Measurements from ENCODE around the gene ZMYM4. TPM values are rescaled to one million over a fixed set of nuclear protein-coding genes. Genes with fewer than 3 reads are reported as not detected.

Gene ZMYM4
- total RNA-seq, 1 donor from 2014 or later = 27.7 TPM

DNA sequence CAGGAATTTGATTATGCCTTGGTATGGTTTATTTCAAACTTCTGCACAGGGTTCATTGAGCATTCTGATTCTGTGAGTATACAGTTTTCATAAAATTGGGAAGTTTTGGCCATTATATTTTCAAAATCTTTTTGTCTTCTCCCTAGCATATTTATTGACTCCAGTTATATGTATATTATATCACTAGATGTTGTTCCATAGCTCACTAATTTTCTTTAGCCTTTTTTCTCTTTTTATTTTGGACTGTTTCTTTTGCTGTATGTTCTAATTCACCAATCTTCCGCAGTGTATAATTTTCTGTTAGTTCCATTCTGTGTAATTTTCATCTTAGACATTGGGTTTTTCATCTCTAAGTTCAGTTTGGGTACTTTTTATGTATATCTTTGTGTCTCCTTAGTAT is 31.9 kb downstream of the ZMYM4 start:
- Histone ChIP-seq H3K36me3 (no peaks in the 10 kb centered on the region), H3K27me3 (no peaks in the 10 kb centered on the region), H3K4me1 (peaks cover 9% of the 10 kb centered on the region), H3K4me3 (no peak overlapping the region), H3K27ac (no peak overlapping the region), H3K9me3 (no peaks in the 10 kb centered on the region)
- TF ChIP-seq POLR2A (IDR thresholded peaks at IDR 0.05) (no peak), POLR2AphosphoS5 (IDR thresholded peaks at IDR 0.05; ENCODE audit: insufficient read depth in 1 of 2, low read depth in 1 of 2) (no peak)
- TF ChIP-seq, protein P1, sequence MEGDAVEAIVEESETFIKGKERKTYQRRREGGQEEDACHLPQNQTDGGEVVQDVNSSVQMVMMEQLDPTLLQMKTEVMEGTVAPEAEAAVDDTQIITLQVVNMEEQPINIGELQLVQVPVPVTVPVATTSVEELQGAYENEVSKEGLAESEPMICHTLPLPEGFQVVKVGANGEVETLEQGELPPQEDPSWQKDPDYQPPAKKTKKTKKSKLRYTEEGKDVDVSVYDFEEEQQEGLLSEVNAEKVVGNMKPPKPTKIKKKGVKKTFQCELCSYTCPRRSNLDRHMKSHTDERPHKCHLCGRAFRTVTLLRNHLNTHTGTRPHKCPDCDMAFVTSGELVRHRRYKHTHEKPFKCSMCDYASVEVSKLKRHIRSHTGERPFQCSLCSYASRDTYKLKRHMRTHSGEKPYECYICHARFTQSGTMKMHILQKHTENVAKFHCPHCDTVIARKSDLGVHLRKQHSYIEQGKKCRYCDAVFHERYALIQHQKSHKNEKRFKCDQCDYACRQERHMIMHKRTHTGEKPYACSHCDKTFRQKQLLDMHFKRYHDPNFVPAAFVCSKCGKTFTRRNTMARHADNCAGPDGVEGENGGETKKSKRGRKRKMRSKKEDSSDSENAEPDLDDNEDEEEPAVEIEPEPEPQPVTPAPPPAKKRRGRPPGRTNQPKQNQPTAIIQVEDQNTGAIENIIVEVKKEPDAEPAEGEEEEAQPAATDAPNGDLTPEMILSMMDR (IDR thresholded peaks at IDR 0.05) = no peak
- no peak for DNase-seq (ENCODE audit: extremely low spot score in 2 of 2)
- intact Hi-C loops (cut with DNase I) = no loop called here

DNA sequence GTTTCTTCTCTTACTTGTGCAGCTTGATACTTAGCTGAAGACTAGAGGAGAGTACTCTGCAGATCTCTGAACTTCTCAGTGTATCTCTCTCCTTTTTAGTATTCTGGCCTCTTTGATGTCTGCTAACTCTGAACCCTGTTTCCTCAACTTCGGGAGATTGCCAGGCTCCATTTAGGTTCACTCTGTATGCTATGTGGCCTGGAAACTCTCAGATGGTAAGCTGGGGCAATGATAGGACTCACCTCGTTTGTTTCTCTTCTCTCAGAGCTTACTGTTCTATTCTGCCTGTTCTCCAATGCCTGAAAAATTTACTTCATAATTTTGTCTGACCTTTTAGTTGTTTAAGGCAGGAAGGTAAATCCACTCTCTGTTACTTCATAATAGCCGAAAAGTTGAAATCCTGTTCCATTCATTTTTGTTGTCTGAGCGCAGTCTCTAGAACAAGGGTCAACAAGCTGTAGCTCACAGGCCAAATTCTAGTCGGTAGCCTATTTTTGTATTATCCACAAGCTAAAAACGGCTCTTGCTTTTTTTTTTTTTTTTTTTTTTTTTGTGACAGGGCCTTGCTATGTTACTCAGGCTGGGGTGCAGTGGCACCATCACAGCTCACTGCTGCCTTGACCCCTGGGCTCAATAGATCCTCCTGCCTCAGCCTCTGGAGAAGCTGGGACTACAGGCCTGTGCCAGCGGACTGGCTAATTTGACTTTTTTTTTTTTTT is 33.3 kb downstream of the ZMYM4 start:
- peaks cover 0 to 4% of the 10 kb centered on the region in 2 donors for H3K36me3 ChIP-seq
- DNase-seq (ENCODE audit: extremely low spot score in 2 of 2) = no peak
- peaks cover 9% of the 10 kb centered on the region for H3K4me1 ChIP-seq
- TF ChIP-seq, protein P1 (IDR thresholded peaks at IDR 0.05) = no peak
- TF ChIP-seq POLR2AphosphoS5 (IDR thresholded peaks at IDR 0.05; ENCODE audit: insufficient read depth in 1 of 2, low read depth in 1 of 2) = no peak
- H3K9me3 ChIP-seq = no peaks in the 10 kb centered on the region
- no peak overlapping the region for H3K27ac ChIP-seq
- no peak overlapping the region for H3K4me3 ChIP-seq
- H3K27me3 ChIP-seq = no peaks in the 10 kb centered on the region
- intact Hi-C loops (cut with DNase I) = no loop called here

DNA sequence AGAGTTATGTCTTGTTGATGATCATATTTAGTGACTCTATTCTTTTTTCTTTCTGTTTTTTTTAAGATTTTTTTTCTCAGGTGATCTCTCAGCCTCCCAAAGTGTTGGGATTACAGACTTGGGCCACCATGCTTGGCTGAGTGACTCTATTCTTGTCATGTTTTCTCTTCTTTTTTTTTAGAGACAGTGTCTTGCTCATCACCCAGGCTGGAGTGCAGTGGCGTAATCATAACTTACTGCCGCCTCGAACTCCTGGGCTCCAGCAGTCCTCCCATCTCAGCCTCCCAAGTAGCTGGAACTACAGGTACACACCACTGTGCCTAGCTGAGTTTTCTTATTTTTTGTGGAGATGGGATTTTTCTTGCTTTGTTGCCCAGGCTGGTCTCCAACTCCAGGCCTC is 36.9 kb downstream of the ZMYM4 start:
- no peaks in the 10 kb centered on the region for H3K9me3 ChIP-seq
- H3K4me3 ChIP-seq = no peak overlapping the region
- peaks cover 0 to 4% of the 10 kb centered on the region in 2 donors for H3K36me3 ChIP-seq
- no peaks in the 10 kb centered on the region for H3K27me3 ChIP-seq
- no peaks in the 10 kb centered on the region for H3K4me1 ChIP-seq
- H3K27ac ChIP-seq = no peak overlapping the region
- TF ChIP-seq, protein P1 (IDR thresholded peaks at IDR 0.05) = no peak
- TF ChIP-seq POLR2A (IDR thresholded peaks at IDR 0.05) (no peak), POLR2AphosphoS5 (IDR thresholded peaks at IDR 0.05; ENCODE audit: insufficient read depth in 1 of 2, low read depth in 1 of 2) (no peak)
- intact Hi-C loops (cut with DNase I) = no loop called here
- DNase-seq (ENCODE audit: extremely low spot score in 2 of 2) = no peak

DNA sequence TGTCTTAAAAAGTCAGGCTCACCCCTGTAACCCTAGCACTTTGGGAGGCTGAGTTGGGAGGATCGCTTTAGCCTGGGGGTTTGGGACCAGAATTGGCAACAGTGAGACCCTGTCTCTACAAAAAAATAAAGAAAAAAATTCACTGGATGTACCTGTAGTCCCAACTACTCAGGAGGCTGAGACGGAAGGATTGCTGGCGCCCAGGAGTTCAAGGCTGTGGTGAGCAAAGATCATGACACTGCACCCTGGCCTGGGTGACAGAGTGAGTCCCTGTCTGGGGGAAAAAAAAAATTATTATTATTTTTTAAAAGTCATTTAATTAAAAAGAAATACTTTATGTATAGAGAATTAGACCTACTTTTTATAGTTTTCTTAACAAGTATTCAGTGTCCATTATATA is 47.1 kb downstream of the ZMYM4 start:
- Histone ChIP-seq H3K27me3 (no peaks in the 10 kb centered on the region), H3K36me3 (peaks cover 0 to 9% of the 10 kb centered on the region in 2 donors), H3K4me1 (no peaks in the 10 kb centered on the region), H3K9me3 (no peaks in the 10 kb centered on the region), H3K4me3 (no peak overlapping the region), H3K27ac (no peak overlapping the region)
- DNase-seq (ENCODE audit: extremely low spot score in 2 of 2) = no peak
- intact Hi-C loops (cut with DNase I) = no loop called here
- TF ChIP-seq POLR2A (IDR thresholded peaks at IDR 0.05) = no peak
- TF ChIP-seq, protein P1 (IDR thresholded peaks at IDR 0.05) = no peak
- TF ChIP-seq POLR2AphosphoS5 (IDR thresholded peaks at IDR 0.05; ENCODE audit: insufficient read depth in 1 of 2, low read depth in 1 of 2) = no peak

DNA sequence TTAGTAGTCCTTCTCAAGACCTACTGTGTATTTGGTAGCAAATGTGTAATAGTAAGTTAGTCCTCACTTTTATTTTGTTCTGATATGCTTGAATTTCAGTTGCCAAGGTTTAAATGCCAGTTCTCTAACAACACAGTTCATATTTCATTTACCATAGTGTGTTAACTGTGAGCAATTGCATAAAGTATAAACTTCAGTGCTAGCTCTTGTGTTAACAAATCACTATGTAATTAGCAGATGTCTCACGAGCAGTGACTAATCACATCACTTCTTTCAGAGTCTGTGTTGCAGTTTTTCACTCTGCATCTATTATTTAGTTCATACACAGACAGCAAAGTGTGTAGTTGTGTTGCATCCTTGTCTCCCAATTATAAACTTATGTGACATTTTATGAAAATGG is 47.8 kb downstream of the ZMYM4 start:
- DNase-seq (ENCODE audit: extremely low spot score in 2 of 2) = no peak
- no peaks in the 10 kb centered on the region for H3K4me1 ChIP-seq
- TF ChIP-seq, protein P1 (IDR thresholded peaks at IDR 0.05) = no peak
- no peak for TF ChIP-seq POLR2AphosphoS5 (IDR thresholded peaks at IDR 0.05; ENCODE audit: insufficient read depth in 1 of 2, low read depth in 1 of 2)
- no peak for TF ChIP-seq POLR2A (IDR thresholded peaks at IDR 0.05)
- intact Hi-C loops (cut with DNase I) = no loop called here
- H3K36me3 ChIP-seq = peaks cover 0 to 2% of the 10 kb centered on the region in 2 donors
- H3K4me3 ChIP-seq = no peak overlapping the region
- no peaks in the 10 kb centered on the region for H3K9me3 ChIP-seq
- no peaks in the 10 kb centered on the region for H3K27me3 ChIP-seq
- H3K27ac ChIP-seq = no peak overlapping the region
